K562 (cell line): ENCODE measurements around the gene KCNT1. TPM values are rescaled to one million over a fixed set of nuclear protein-coding genes. Genes with fewer than 3 reads are reported as not detected.

Source experiments
- MEF2D ChIP-seq: conservative IDR thresholded peaks from 2 replicates; pipeline ENCODE4 v1.6.1; 2016; ENCODE audit warnings: low read depth, missing genetic modification characterization, missing compliant biosample characterization
- PHB ChIP-seq: fragments of 250-450 bp; sonication (Bioruptor Pico); IDR thresholded peaks from 2 replicates; pipeline ENCODE4 v1.5.0; 2021
- SRF ChIP-seq, 2 experiments: fragments of 250-450, 450-650 bp in 1 of 2; sonication (Bioruptor Pico) in 1 of 2; sonication (generic) in 1 of 2; formaldehyde crosslinking; IDR thresholded peaks; 2 replicates each; pipeline versions ENCODE4 v1.5.0 to v1.5.1; 2020 to 2022; ENCODE audit warnings: mild to moderate bottlenecking in 1 of 2, missing genetic modification reagents in 1 of 2
- ZNF282 ChIP-seq: sonication (generic); formaldehyde crosslinking; IDR thresholded peaks from 2 replicates; pipeline ENCODE4 v1.8.1; 2023; ENCODE audit warnings: missing genetic modification reagents
- polyA plus RNA-seq, 8 experiments: library from polyadenylated mRNA; depleted of rRNA in 4 of 8; stranded (reverse) in 5 of 8; unstranded in 3 of 8; fragments of >200 nt; fragmentation: Nextera tagmentation in 2 of 8; fragmentation: Illumina TruSeq in 1 of 8; extraction: Ambion mirVana in 2 of 8; extraction: Trizol in 1 of 8; gene quantifications; 2 replicates each; pipeline versions ENCODE4 v1.2.1 to v1.2.3, GENCODE V29; 2011 to 2014; ENCODE audit warnings: inconsistent platforms in 1 of 8, missing spikeins in 1 of 8
- total RNA-seq, 7 experiments: library from RNA; depleted of rRNA in 6 of 7; stranded (reverse); fragments of >200 nt in 6 of 7; fragmentation: Illumina TruSeq in 2 of 7; extraction: Trizol in 2 of 7; gene quantifications; 2 replicates each; pipeline versions ENCODE4 v1.2.1 to v1.2.3, GENCODE V29; 2011 to 2021; ENCODE audit warnings: low replicate concordance in 1 of 7
- TF ChIP-seq, protein P1 (sequence below): sonication (generic); formaldehyde crosslinking; IDR thresholded peaks from 2 replicates; pipeline ENCODE4 v1.8.0; 2022; ENCODE audit warnings: missing genetic modification reagents, mild to moderate bottlenecking, moderate library complexity, borderline replicate concordance
- TF ChIP-seq, protein P2 (sequence below): fragments of 250-450 bp; sonication (Bioruptor Pico); IDR thresholded peaks from 2 replicates; pipeline ENCODE4 v1.8.0; 2021; ENCODE audit warnings: mild to moderate bottlenecking, moderate library complexity
- TF ChIP-seq, protein P3 (sequence below), 2 experiments: fragments of 450-650 bp; formaldehyde crosslinking in 1 of 2; IDR thresholded peaks; 2 replicates each; pipeline versions ENCODE4 v1.4.0 to v1.6.1; 2014 to 2020; ENCODE audit warnings: mild to moderate bottlenecking in 2 of 2, borderline replicate concordance in 1 of 2, low read depth in 1 of 2
- TF ChIP-seq, protein P4 (sequence below): fragments of 450-650 bp; IDR thresholded peaks from 2 replicates; pipeline ENCODE4 v1.6.1; 2016

Gene KCNT1
- total and polyA plus RNA-seq, 9 of the 15 experiments (the other 6 are each of a cell fraction or from before 2014, with no cell fraction given) = 0.05 TPM; not detected in 8

DNA sequence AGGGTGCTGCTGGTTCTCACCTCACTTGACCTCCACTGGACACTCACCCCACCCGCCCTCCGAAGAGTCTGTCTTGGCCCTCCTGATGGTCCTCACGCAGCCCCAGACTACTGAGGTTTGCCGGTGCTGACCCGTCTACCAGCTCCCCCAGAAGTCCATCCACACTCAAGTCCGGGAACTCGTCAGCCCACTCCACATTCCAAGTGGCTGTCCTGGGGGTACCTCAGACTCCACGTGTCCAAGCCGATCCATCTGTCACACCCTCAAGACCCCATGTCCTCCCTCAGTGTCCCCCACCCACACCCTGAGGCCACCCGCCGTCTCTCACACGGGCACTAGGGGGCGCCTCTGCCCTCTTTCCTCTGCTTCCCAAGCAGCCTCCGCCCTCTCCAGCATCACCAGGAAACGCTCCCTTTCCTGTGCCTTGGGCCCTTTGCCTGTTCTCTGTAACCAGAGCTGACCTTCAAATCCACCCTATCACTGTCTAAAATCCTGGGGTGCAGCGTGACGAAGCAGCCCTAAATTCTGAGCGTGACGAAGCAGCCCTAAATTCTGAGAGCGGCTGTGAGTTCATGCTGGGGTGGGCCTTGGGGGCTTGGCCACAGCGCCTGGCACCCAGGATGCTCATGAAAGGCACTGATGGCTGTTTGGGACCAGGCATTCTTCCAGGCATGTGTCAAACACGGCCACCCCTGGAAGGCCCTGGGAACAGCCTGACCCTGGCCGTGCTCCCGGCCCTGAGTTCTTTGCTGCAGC lies 95.7 kb downstream of the KCNT1 start (continued):
- TF ChIP-seq, protein P1, sequence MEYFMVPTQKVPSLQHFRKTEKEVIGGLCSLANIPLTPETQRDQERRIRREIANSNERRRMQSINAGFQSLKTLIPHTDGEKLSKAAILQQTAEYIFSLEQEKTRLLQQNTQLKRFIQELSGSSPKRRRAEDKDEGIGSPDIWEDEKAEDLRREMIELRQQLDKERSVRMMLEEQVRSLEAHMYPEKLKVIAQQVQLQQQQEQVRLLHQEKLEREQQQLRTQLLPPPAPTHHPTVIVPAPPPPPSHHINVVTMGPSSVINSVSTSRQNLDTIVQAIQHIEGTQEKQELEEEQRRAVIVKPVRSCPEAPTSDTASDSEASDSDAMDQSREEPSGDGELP (CRISPR knock-in tag) = 0 out of 2 replicates have a peak, but pooled peaks have one; percentile 21
- TF ChIP-seq, protein P2, sequence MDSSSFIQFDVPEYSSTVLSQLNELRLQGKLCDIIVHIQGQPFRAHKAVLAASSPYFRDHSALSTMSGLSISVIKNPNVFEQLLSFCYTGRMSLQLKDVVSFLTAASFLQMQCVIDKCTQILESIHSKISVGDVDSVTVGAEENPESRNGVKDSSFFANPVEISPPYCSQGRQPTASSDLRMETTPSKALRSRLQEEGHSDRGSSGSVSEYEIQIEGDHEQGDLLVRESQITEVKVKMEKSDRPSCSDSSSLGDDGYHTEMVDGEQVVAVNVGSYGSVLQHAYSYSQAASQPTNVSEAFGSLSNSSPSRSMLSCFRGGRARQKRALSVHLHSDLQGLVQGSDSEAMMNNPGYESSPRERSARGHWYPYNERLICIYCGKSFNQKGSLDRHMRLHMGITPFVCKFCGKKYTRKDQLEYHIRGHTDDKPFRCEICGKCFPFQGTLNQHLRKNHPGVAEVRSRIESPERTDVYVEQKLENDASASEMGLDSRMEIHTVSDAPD (CRISPR knock-in tag) = no peak
- TF ChIP-seq ZNF282 (CRISPR knock-in tag) (no peak), PHB (CRISPR knock-in tag) (no peak), SRF (CRISPR knock-in tag; IDR thresholded peaks at IDR 0.05) (no peak; a peak in 1 of 4 replicates), MEF2D (tag) (no peak)
- TF ChIP-seq, protein P3, sequence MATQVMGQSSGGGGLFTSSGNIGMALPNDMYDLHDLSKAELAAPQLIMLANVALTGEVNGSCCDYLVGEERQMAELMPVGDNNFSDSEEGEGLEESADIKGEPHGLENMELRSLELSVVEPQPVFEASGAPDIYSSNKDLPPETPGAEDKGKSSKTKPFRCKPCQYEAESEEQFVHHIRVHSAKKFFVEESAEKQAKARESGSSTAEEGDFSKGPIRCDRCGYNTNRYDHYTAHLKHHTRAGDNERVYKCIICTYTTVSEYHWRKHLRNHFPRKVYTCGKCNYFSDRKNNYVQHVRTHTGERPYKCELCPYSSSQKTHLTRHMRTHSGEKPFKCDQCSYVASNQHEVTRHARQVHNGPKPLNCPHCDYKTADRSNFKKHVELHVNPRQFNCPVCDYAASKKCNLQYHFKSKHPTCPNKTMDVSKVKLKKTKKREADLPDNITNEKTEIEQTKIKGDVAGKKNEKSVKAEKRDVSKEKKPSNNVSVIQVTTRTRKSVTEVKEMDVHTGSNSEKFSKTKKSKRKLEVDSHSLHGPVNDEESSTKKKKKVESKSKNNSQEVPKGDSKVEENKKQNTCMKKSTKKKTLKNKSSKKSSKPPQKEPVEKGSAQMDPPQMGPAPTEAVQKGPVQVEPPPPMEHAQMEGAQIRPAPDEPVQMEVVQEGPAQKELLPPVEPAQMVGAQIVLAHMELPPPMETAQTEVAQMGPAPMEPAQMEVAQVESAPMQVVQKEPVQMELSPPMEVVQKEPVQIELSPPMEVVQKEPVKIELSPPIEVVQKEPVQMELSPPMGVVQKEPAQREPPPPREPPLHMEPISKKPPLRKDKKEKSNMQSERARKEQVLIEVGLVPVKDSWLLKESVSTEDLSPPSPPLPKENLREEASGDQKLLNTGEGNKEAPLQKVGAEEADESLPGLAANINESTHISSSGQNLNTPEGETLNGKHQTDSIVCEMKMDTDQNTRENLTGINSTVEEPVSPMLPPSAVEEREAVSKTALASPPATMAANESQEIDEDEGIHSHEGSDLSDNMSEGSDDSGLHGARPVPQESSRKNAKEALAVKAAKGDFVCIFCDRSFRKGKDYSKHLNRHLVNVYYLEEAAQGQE (IDR thresholded peaks at IDR 0.05; ENCODE audit: borderline replicate concordance) = peak; percentile 34; the same call in 1 of the 2 replicates
- TF ChIP-seq, protein P3 (CRISPR knock-in tag; IDR thresholded peaks at IDR 0.05; ENCODE audit: low read depth) = no peak
- TF ChIP-seq, protein P4, sequence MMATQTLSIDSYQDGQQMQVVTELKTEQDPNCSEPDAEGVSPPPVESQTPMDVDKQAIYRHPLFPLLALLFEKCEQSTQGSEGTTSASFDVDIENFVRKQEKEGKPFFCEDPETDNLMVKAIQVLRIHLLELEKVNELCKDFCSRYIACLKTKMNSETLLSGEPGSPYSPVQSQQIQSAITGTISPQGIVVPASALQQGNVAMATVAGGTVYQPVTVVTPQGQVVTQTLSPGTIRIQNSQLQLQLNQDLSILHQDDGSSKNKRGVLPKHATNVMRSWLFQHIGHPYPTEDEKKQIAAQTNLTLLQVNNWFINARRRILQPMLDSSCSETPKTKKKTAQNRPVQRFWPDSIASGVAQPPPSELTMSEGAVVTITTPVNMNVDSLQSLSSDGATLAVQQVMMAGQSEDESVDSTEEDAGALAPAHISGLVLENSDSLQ = no peak
